GM23338 (cell line): ENCODE data around the gene ATP5ME.
A peak's percentile ranks its signal among the peaks of the same experiment; 100 is the strongest.

Experiments used
- CREB1 ChIP-seq: fragments of 250-450 bp; sonication (Bioruptor Pico); IDR thresholded peaks from 2 replicates; pipeline ENCODE4 v1.5.0; 2020; ENCODE audit warnings: low read depth, mild to moderate bottlenecking, moderate library complexity
- CTCF ChIP-seq, 2 experiments: fragments of 200-600 bp in 1 of 2; sonication (generic) in 1 of 2; conservative IDR thresholded peaks; 2 replicates each; pipeline versions ENCODE4 v1.5.1 to v1.6.1; 2016 to 2017; ENCODE audit warnings: antibody characterized with exemption in 2 of 2, low read depth in 2 of 2, mild to moderate bottlenecking in 2 of 2, moderate library complexity in 1 of 2
- ETS1 ChIP-seq: IDR thresholded peaks from 2 replicates; pipeline ENCODE4 v1.6.1; 2016; ENCODE audit warnings: antibody characterized with exemption
- EZH2 ChIP-seq: fragments of 200-600 bp; sonication (generic); IDR thresholded peaks from one replicate; pipeline ENCODE4 v1.8.0; 2017; ENCODE audit warnings: antibody characterized with exemption, mild to moderate bottlenecking, low read depth; ENCODE audit not compliant: unreplicated experiment
- EZH2phosphoT487 ChIP-seq: fragments of 200-600 bp; sonication (generic); IDR thresholded peaks from one replicate; pipeline ENCODE4 v1.8.1; 2018; ENCODE audit warnings: antibody characterized with exemption; ENCODE audit not compliant: unreplicated experiment
- POLR2AphosphoS5 ChIP-seq: IDR thresholded peaks from 2 replicates; pipeline ENCODE4 v1.6.1; 2016; ENCODE audit warnings: antibody characterized with exemption, low read depth
- REST ChIP-seq: IDR thresholded peaks from one replicate; pipeline ENCODE4 v1.6.1; 2018; ENCODE audit warnings: antibody characterized with exemption; ENCODE audit not compliant: unreplicated experiment
- ZNF331 ChIP-seq: fragments of 250-450 bp; sonication (Bioruptor Pico); IDR thresholded peaks from 2 replicates; pipeline ENCODE4 v1.5.0; 2020; ENCODE audit warnings: low read depth, mild to moderate bottlenecking, moderate library complexity

DNA sequence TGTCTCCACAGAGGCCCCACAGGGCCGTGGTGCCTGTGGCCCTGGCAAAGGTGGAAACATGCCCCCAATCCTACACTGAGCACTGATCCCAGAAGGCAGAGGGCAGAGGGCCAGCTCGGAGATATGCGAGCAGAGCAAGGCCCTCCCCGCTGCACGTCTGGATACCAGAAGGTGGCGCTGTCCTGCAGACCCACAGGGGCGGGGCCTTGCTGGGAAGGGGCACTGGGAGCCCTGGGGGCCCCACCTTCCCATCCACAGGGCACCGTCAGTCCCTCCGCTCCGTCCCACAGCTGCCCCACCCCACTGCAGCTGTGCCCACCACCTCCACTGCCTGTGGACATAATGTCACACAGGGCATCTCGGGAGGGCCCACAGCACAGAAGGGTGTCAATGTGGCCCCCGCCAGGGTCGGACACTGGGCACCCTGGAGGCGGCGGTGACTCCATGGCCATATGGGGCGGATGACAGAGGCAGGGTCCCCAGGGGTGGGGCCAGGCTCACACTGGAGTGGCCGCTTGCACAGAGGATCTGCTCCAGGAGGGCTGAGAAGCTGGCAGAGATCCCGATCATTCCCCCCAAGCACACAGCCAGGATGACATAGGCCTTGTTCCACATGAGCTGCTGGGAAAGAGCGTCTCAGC, 10.0 kb upstream of the ATP5ME start:
- TF ChIP-seq REST, result no peak
- TF ChIP-seq POLR2AphosphoS5, result no peak
- peak; percentile 52; the same call in 1 of the 2 replicates for TF ChIP-seq CREB1 (CRISPR knock-in tag)
- no peak for TF ChIP-seq ETS1
- TF ChIP-seq CTCF (conservative IDR thresholded peaks at IDR 0.05; ENCODE audit: low read depth in 2 of 2), result peak; percentile 79 to 95
- no peak for TF ChIP-seq EZH2phosphoT487
- TF ChIP-seq EZH2, result no peak
- no peak for TF ChIP-seq ZNF331
